Chondrocyte (in vitro differentiated cells): ENCODE measurements around the gene PAMR1. TPM values are rescaled to one million over a fixed set of nuclear protein-coding genes. Genes with fewer than 3 reads are reported as not detected.
"Not testable (repeated sequence)": the region's sequence is repeated elsewhere in the genome, so short reads cannot be mapped to it uniquely, and the experiment has no call there.

Experiments used
- DNase-seq: peaks from one replicate; pipeline ENCODE4 v3.0.0; 2021; ENCODE audit warnings: mixed read lengths, low spot score
- H3K27ac Mint-ChIP-seq: one replicate; pipeline ENCODE4 v1.8.0; 2021; ENCODE audit warnings: mild to moderate bottlenecking, moderate library complexity, mixed read lengths; ENCODE audit not compliant: unreplicated experiment
- H3K27me3 Mint-ChIP-seq: 2 replicates; pipeline ENCODE4 v1.8.0; 2021; ENCODE audit warnings: low read depth, mixed read lengths
- H3K36me3 Mint-ChIP-seq: 2 replicates; pipeline ENCODE4 v1.8.0; 2021; ENCODE audit warnings: low read depth, mixed read lengths
- H3K4me1 Mint-ChIP-seq: 2 replicates; pipeline ENCODE4 v1.8.0; 2021; ENCODE audit warnings: low read depth, mild to moderate bottlenecking, mixed read lengths
- H3K4me3 Mint-ChIP-seq: one replicate; pipeline ENCODE4 v1.8.0; 2021; ENCODE audit warnings: mild to moderate bottlenecking, moderate library complexity, mixed read lengths; ENCODE audit not compliant: unreplicated experiment
- H3K9me3 Mint-ChIP-seq: 2 replicates; pipeline ENCODE4 v1.8.0; 2021; ENCODE audit warnings: low read depth, mixed read lengths
- total RNA-seq: library from RNA; stranded (reverse); gene quantifications from 3 replicates; pipeline ENCODE4 v1.2.1, GENCODE V29; 2021
- TF ChIP-seq, protein P1 (sequence below): fragments of 200-600 bp; sonication (generic); IDR thresholded peaks from 2 replicates; pipeline ENCODE4 v1.5.0; 2021; ENCODE audit warnings: antibody characterized with exemption, mild to moderate bottlenecking, moderate library complexity

The PAMR1 gene
- total RNA-seq, 1 donor from 2014 or later: 1.6 TPM

DNA sequence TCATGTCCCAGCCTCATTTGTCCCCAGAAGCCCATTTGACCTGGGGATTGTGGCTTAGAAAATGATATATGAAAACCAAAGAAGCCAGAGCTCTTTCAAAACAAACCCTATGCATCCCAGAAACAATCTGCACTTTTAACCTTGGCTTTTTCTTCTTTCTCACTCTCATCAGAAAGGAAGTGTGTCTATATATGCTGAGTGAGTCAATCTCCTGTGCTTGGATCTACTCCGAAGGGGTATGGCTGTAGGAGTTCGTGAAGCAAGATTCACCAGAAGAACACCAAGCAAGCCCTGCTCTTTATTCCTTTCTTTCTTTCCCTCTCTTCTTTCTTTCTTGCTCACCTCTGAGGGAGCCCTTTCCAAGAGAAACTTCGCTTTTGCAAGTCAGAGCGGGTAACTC, 636 bp downstream of the PAMR1 start:
- H3K27me3 Mint-ChIP-seq: peaks cover 4% of the 10 kb centered on the region
- H3K4me1 Mint-ChIP-seq: peaks cover 44% of the 10 kb centered on the region
- no peaks in the 10 kb centered on the region for H3K9me3 Mint-ChIP-seq
- TF ChIP-seq, protein P1, sequence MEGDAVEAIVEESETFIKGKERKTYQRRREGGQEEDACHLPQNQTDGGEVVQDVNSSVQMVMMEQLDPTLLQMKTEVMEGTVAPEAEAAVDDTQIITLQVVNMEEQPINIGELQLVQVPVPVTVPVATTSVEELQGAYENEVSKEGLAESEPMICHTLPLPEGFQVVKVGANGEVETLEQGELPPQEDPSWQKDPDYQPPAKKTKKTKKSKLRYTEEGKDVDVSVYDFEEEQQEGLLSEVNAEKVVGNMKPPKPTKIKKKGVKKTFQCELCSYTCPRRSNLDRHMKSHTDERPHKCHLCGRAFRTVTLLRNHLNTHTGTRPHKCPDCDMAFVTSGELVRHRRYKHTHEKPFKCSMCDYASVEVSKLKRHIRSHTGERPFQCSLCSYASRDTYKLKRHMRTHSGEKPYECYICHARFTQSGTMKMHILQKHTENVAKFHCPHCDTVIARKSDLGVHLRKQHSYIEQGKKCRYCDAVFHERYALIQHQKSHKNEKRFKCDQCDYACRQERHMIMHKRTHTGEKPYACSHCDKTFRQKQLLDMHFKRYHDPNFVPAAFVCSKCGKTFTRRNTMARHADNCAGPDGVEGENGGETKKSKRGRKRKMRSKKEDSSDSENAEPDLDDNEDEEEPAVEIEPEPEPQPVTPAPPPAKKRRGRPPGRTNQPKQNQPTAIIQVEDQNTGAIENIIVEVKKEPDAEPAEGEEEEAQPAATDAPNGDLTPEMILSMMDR: no peak
- no peak overlapping the region for H3K27ac Mint-ChIP-seq
- no peak for DNase-seq
- no peak overlapping the region for H3K4me3 Mint-ChIP-seq
- no peaks in the 10 kb centered on the region for H3K36me3 Mint-ChIP-seq

DNA sequence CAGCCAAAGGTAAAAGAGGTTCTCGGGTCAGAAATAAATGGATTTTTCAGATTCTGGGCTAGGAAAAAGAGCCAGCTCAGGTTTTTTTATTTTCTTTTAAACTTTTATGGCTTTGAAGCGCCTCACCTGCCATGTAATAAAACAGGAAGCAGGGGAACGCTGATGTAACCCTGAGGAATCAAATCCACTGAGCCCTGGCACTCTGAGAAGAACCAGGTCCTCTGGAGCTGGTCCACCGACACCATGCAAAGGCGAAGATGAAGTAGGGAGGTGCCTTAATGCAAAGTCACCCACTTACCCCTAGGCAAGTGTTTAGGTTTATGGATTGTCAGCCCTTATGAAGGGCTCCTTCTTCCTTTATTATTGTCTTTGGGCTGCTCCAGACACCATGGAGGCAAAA, 1.6 kb downstream of the PAMR1 start:
- Mint-ChIP-seq H3K27ac (no peak overlapping the region), H3K27me3 (peaks cover 4% of the 10 kb centered on the region)

DNA sequence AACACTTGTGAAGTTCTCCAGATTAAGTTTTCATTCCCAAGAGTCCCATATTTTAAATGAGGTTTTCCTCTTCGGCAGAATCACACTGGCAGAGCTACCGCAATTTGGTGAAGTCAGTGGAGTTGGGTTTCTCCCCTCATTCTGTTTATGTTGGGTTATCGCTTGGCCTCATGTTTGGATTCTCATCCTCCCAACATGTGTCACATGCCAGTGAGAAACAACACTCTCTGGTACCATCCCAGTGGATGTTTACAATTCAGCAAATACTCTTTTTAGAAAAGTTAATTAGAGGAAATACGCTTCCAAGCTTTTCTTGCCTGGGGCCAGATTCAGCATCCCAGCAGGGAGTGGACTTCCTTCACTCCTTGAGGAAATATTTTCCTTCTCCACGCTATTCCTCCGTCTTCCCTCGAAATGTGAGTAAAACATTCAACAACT, 2.1 kb downstream of the PAMR1 start:
- Mint-ChIP-seq H3K4me1 (peaks cover 40% of the 10 kb centered on the region), H3K36me3 (peaks cover under 1% of the 10 kb centered on the region), H3K27me3 (peaks cover 4% of the 10 kb centered on the region), H3K9me3 (no peaks in the 10 kb centered on the region), H3K27ac (no peak overlapping the region), H3K4me3 (no peak overlapping the region)
- DNase-seq: no peak
- TF ChIP-seq, protein P1: no peak

More for the DNA sequence above, 1.6 kb downstream of the PAMR1 start:
- no peaks in the 10 kb centered on the region for H3K9me3 Mint-ChIP-seq
- H3K36me3 Mint-ChIP-seq: no peaks in the 10 kb centered on the region
- H3K4me1 Mint-ChIP-seq: peaks cover 40% of the 10 kb centered on the region
- no peak overlapping the region for H3K4me3 Mint-ChIP-seq
- TF ChIP-seq, protein P1: no peak
- DNase-seq: no peak

DNA sequence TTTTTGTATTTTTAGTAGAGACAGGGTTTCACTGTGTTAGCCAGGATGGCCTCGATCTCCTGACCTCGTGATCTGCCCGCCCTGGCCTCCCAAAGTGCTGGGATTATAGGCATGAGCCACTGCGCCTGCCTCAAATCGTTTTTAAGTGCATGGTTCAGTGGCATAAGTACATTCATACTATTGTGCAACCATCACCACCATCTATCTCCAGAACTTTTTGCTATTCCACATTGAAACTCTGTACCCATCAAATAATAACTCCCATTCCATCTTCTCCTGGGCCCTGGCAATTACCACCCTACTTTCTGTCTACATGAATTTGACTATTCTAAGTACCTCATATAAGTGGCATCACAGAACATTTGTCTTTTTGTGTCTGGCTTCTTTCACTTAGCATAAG, 3.3 kb downstream of the PAMR1 start:
- H3K9me3 Mint-ChIP-seq, H3K36me3 Mint-ChIP-seq, DNase-seq, H3K4me3 Mint-ChIP-seq, H3K27me3 Mint-ChIP-seq, H3K27ac Mint-ChIP-seq: not testable (repeated sequence)
- H3K4me1 Mint-ChIP-seq: peaks cover 40% of the 10 kb centered on the region

DNA sequence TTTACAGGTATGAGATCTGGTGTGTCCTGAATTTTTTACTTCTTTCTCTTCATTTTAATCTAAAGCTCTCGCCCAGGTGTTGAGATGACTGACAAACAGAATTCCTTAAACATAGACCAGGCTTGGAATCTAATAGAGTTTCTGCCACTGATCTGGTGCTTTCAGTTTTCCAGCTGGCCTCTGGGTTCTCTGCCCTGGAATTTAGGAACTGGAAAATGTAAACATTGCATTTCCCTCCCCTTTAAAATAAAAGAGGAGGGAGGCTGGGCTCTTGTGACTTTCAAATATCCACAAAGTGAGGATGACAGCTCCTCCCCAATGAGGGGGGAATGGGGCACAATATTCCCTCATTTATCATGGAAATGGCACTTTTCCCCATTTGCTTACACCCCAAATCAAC, 5.0 kb downstream of the PAMR1 start:
- Mint-ChIP-seq H3K27ac (no peak overlapping the region), H3K4me3 (no peak overlapping the region), H3K36me3 (peaks cover 2% of the 10 kb centered on the region), H3K4me1 (peaks cover 35% of the 10 kb centered on the region), H3K9me3 (no peaks in the 10 kb centered on the region), H3K27me3 (peaks cover 4% of the 10 kb centered on the region)
- DNase-seq: no peak
- TF ChIP-seq, protein P1: no peak

DNA sequence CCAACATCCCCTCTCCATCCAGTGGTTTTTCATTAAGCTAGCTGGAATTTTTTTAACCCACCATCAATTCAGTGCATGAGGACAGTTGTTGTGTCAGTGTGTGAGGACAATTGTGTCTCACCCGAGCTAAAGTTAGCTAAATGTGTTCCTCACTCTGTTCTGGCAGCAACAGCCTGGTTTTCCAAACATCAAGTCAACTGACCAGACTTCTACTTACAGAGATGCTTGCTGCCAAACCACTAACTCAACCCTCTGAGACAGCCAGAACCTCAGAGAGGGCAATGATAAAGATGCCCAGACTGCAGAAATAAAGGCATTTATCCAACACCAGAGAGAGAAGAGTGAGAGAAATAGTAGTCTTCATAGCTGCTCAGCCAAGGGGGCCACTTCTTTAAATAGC, 6.7 kb downstream of the PAMR1 start:
- H3K4me3 Mint-ChIP-seq: no peak overlapping the region
- peaks cover 27% of the 10 kb centered on the region for H3K4me1 Mint-ChIP-seq
- peaks cover 4% of the 10 kb centered on the region for H3K27me3 Mint-ChIP-seq
- no peak overlapping the region for H3K27ac Mint-ChIP-seq
- TF ChIP-seq, protein P1: no peak
- H3K36me3 Mint-ChIP-seq: peaks cover 2% of the 10 kb centered on the region
- H3K9me3 Mint-ChIP-seq: no peaks in the 10 kb centered on the region
- DNase-seq: no peak
